Tibial artery (tissue), 4 donors: ENCODE measurements around the gene CD74.
"Not testable (repeated sequence)": the region's sequence is repeated elsewhere in the genome, so short reads cannot be mapped to it uniquely, and the experiment has no call there.

Experiments used
- DNase-seq, 2 donors: peaks; one replicate each; pipeline ENCODE4 v3.0.0-alpha.2; 2019
- H3K27ac ChIP-seq, 2 donors: fragments of 200-600 bp; sonication (generic) in 1 of 2; 1 replicate in 1 of 2; 2 replicates in 1 of 2; pipeline ENCODE4 v1.5.1; 2018 to 2019; ENCODE audit warnings: mild to moderate bottlenecking in 1 of 2
- H3K27me3 ChIP-seq, 2 donors: fragments of 200-600 bp; sonication (generic) in 1 of 2; one replicate each; pipeline versions ENCODE4 v1.5.1 to v1.6.0; 2016 to 2019
- H3K36me3 ChIP-seq, 3 donors: fragments of 200-600 bp; sonication (generic) in 2 of 3; one replicate each; pipeline ENCODE4 v1.5.1; 2016 to 2019; ENCODE audit warnings: mild to moderate bottlenecking in 2 of 3
- H3K4me1 ChIP-seq, 4 donors: fragments of 200-600 bp; sonication (generic) in 2 of 4; 1 replicate in 3 of 4; 2 replicates in 1 of 4; pipeline ENCODE4 v1.5.1; 2016 to 2019
- H3K4me3 ChIP-seq, 2 donors: fragments of 200-600 bp; sonication (generic) in 1 of 2; 1 replicate in 1 of 2; 2 replicates in 1 of 2; pipeline ENCODE4 v1.5.1; 2018 to 2019; ENCODE audit warnings: mild to moderate bottlenecking in 2 of 2
- H3K9me3 ChIP-seq, 3 donors: fragments of 200-600 bp; sonication (generic) in 1 of 3; one replicate each; pipeline ENCODE4 v1.5.1; 2016 to 2019
- CTCF ChIP-seq, 2 experiments: fragments of 200-600 bp in 1 of 2; fragments of 450-650 bp in 1 of 2; IDR thresholded peaks; one replicate each; pipeline ENCODE4 v1.5.1; 2017 to 2019; ENCODE audit warnings: antibody characterized with exemption in 2 of 2, mild to moderate bottlenecking in 1 of 2, moderate library complexity in 1 of 2
- intact Hi-C: fragments of 100-400 bp; cut with DNase I; formaldehyde crosslinking; loops from one replicate; pipeline ENCODE4 v1.15.0; 2023; ENCODE audit warnings: low total_unique reads

CD74 gene

GRCh38 chr5:150431048-150431447, 18.3 kb upstream of the CD74 start:
- no peaks in the 10 kb centered on the region for H3K36me3 ChIP-seq
- no peaks in the 10 kb centered on the region for H3K9me3 ChIP-seq
- H3K4me1 ChIP-seq = peaks cover 0 to 7% (median 2%) of the 10 kb centered on the region in 4 donors
- intact Hi-C loops = no loop called here
- no peak for TF ChIP-seq CTCF (IDR thresholded peaks at IDR 0.05)
- no peak overlapping the region for H3K27ac ChIP-seq
- H3K4me3 ChIP-seq = no peak overlapping the region
- no peak for DNase-seq
- no peaks in the 10 kb centered on the region for H3K27me3 ChIP-seq

GRCh38 chr5:150429410-150429873, 16.7 kb upstream of the CD74 start:
- no peak overlapping the region for H3K27ac ChIP-seq
- no peaks in the 10 kb centered on the region for H3K9me3 ChIP-seq
- H3K4me1 ChIP-seq = peaks cover 0 to 7% (median 0%) of the 10 kb centered on the region in 4 donors
- H3K27me3 ChIP-seq = no peaks in the 10 kb centered on the region
- no peak for TF ChIP-seq CTCF (IDR thresholded peaks at IDR 0.05)
- intact Hi-C loops = no loop called here
- no peak for DNase-seq
- H3K4me3 ChIP-seq = no peak overlapping the region
- no peaks in the 10 kb centered on the region for H3K36me3 ChIP-seq

- H3K27ac ChIP-seq = no peak overlapping the region
- H3K36me3 ChIP-seq = no peaks in the 10 kb centered on the region
- no peak for DNase-seq
- peaks cover 0 to 7% (median 0%) of the 10 kb centered on the region in 4 donors for H3K4me1 ChIP-seq
- TF ChIP-seq CTCF (IDR thresholded peaks at IDR 0.05) = no peak
- intact Hi-C loops = no loop called here
- H3K27me3 ChIP-seq = no peaks in the 10 kb centered on the region
- H3K9me3 ChIP-seq = no peaks in the 10 kb centered on the region
- H3K4me3 ChIP-seq = no peak overlapping the region
These were observed 16.3 kb upstream of the CD74 start for GRCh38 chr5:150428978-150429377.

- intact Hi-C loops = no loop called here
- Histone ChIP-seq H3K9me3 (no peaks in the 10 kb centered on the region), H3K36me3 (no peaks in the 10 kb centered on the region), H3K4me3 (no peak overlapping the region), H3K4me1 (peaks cover 0 to 7% (median 0%) of the 10 kb centered on the region in 4 donors), H3K27ac (no peak overlapping the region), H3K27me3 (no peaks in the 10 kb centered on the region)
- TF ChIP-seq CTCF (IDR thresholded peaks at IDR 0.05) = no peak
- no peak for DNase-seq
These were observed 15.6 kb upstream of the CD74 start for GRCh38 chr5:150428106-150428876.

GRCh38 chr5:150426165-150426564, 13.5 kb upstream of the CD74 start:
- H3K27me3 ChIP-seq, H3K4me1 ChIP-seq, H3K9me3 ChIP-seq, H3K27ac ChIP-seq, intact Hi-C loops, H3K4me3 ChIP-seq, H3K36me3 ChIP-seq, DNase-seq: not testable (repeated sequence)

GRCh38 chr5:150422758-150423157, 10.0 kb upstream of the CD74 start:
- Histone ChIP-seq H3K4me3 (no peak overlapping the region), H3K27ac (no peak overlapping the region), H3K36me3 (no peaks in the 10 kb centered on the region), H3K9me3 (no peaks in the 10 kb centered on the region), H3K27me3 (no peaks in the 10 kb centered on the region), H3K4me1 (peaks cover 0 to under 1% (median 0%) of the 10 kb centered on the region in 4 donors)
- intact Hi-C loops = no loop called here
- DNase-seq = no peak
- no peak for TF ChIP-seq CTCF (IDR thresholded peaks at IDR 0.05)
